ENCODE measurements around the gene KANTR. TPM values are rescaled to one million over a fixed set of nuclear protein-coding genes. Genes with fewer than 3 reads are reported as not detected.
"Not testable (repeated sequence)": the region's sequence is repeated elsewhere in the genome, so short reads cannot be mapped to it uniquely, and the experiment has no call there.

Gene KANTR
- total RNA-seq, 1 experiment from 2014 or later = 5.1 TPM

- Histone ChIP-seq H3K27me3 (replicated peaks) (no peaks in the 10 kb centered on the region), H3K9me3 (replicated peaks) (no peaks in the 10 kb centered on the region), H3K27ac (peak overlapping the region; percentile 35), H3K36me3 (no peaks in the 10 kb centered on the region), H3K4me1 (replicated peaks) (peaks cover 15% of the 10 kb centered on the region; the same call in 1 of the 2 replicates), H3K4me3 (no peak overlapping the region)
- peak in 1 of 2 experiments; percentile 20 for DNase-seq (ENCODE audit: low read depth in 1 of 2, low spot score in 2 of 2)
These were observed 31.6 kb downstream of the KANTR start for GRCh38 chrX:53125506-53125905.

- Histone ChIP-seq H3K27me3 (replicated peaks) (no peaks in the 10 kb centered on the region), H3K36me3 (no peaks in the 10 kb centered on the region), H3K9me3 (replicated peaks) (no peaks in the 10 kb centered on the region), H3K4me3 (no peak overlapping the region), H3K27ac (no peak overlapping the region), H3K4me1 (replicated peaks) (peaks cover 15% of the 10 kb centered on the region; the same call in 1 of the 2 replicates)
- no peak for DNase-seq (ENCODE audit: low read depth in 1 of 2, low spot score in 2 of 2)
These were observed 32.4 kb downstream of the KANTR start for GRCh38 chrX:53126377-53126776.

- no peak overlapping the region for H3K4me3 ChIP-seq
- no peaks in the 10 kb centered on the region for H3K9me3 ChIP-seq (replicated peaks)
- no peak overlapping the region for H3K27ac ChIP-seq
- H3K27me3 ChIP-seq (replicated peaks) = no peaks in the 10 kb centered on the region
- no peak for DNase-seq (ENCODE audit: low read depth in 1 of 2, low spot score in 2 of 2)
- peaks cover 15% of the 10 kb centered on the region; the same call in 1 of the 2 replicates for H3K4me1 ChIP-seq (replicated peaks)
- no peaks in the 10 kb centered on the region for H3K36me3 ChIP-seq
These were observed 34.3 kb downstream of the KANTR start for GRCh38 chrX:53128097-53128749.

DNA sequence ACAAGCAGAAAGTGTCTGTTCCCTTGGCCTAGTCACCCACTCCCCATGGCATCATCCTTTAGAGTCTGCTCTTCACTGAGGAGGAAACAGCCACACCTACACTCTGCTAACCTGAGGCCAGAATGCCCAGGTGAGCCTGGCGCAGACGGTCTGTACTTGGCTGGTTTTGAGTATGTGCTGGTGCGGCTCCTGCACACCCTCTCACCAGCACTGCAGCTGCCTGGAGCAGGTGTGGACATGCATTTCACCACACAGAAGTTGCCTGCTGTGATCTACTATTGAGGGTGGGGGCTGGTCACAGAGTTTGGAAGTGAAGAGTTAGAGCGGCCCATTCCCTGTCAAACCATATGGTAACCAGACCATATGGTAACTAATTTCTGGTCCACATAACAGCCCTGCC is 39.5 kb downstream of the KANTR start:
- H3K36me3 ChIP-seq = no peaks in the 10 kb centered on the region
- no peaks in the 10 kb centered on the region for H3K9me3 ChIP-seq (replicated peaks)
- peaks cover under 1% of the 10 kb centered on the region; the same call in 1 of the 2 replicates for H3K4me1 ChIP-seq (replicated peaks)
- no peak for DNase-seq (ENCODE audit: low read depth in 1 of 2, low spot score in 2 of 2)
- no peaks in the 10 kb centered on the region for H3K27me3 ChIP-seq (replicated peaks)
- no peak overlapping the region for H3K27ac ChIP-seq
- no peak overlapping the region for H3K4me3 ChIP-seq

DNA sequence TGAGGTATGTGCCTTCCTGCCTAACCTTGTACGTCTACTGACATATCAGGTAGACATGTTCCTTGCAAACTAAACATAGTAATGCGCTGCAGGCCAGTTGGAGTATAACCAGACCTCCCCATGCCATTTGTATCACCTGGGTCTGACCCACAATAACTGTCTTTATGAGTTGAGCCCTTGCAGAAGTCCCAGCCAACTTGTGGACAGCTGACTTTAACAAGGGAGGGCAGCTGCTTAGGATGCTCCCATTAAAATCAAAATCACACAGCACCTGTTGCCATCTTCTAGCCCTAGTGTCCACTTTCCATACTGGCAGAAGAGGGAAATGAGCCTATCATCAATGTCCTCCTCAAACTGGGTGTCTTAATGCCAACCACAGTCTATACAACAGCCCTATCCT is 41.6 kb downstream of the KANTR start:
- no peak overlapping the region for H3K4me3 ChIP-seq
- no peaks in the 10 kb centered on the region for H3K4me1 ChIP-seq (replicated peaks)
- H3K36me3 ChIP-seq = no peaks in the 10 kb centered on the region
- no peak for DNase-seq (ENCODE audit: low read depth in 1 of 2, low spot score in 2 of 2)
- no peak overlapping the region for H3K27ac ChIP-seq
- H3K9me3 ChIP-seq (replicated peaks) = no peaks in the 10 kb centered on the region
- H3K27me3 ChIP-seq (replicated peaks) = no peaks in the 10 kb centered on the region

DNA sequence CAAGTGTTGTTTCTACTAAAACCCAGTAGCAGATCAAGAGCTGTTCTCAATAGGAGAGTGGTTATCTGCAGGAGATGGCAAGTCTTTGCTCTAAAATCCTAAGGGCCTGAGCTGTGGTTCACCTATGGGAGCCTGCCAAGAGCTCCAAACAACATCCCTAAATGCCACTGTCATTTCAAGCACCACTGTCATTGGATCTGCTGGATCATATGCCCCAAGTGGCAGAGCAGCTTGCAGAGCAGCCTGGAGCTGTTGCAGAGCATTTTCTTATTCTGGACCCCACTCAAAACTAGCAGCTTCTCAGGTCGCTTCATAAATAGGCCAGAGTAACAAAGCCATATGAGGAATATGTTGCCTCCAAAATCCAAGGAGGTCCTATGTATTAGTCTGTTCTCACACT is 59.6 kb downstream of the KANTR start:
- no peak overlapping the region for H3K27ac ChIP-seq
- H3K9me3 ChIP-seq (replicated peaks) = no peaks in the 10 kb centered on the region
- no peak overlapping the region for H3K4me3 ChIP-seq
- no peaks in the 10 kb centered on the region for H3K36me3 ChIP-seq
- H3K27me3 ChIP-seq (replicated peaks) = no peaks in the 10 kb centered on the region
- DNase-seq (ENCODE audit: low read depth in 1 of 2, low spot score in 2 of 2) = no peak
- 0 out of 2 replicates have a peak, but pooled peaks cover 3% of the 10 kb centered on the region for H3K4me1 ChIP-seq (replicated peaks)

DNA sequence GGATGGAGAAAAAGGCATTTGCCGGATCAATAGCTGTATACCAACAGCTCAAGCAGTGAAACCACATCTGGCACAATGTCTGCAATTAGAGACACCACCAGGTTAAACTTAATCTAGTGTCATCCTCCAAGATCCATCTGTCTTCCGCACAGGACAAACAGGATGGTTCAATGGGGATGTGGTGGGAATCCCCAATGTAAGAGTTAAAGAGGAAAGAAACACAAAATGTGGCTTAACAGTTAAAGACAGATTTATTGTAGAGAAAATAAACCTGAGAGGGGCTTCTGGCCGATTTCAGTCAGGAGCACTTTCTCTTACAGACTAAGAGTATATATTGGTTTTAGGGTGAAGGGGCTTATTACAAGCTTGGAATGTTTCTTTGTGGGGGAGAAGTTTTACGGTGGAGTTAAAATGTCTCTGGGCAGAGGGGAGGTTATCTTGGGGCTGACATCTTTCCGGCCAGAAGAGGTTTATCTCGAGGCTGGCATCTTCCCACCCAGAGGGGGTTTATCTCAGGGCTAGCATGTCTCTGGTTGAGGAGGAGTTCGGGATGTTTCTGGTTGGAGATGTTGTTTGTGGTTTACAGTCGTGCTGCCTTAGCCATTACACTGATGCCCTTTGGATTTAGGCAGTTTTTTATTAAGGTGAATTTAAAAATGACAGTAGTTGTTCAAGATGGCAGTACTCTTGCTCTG is 61.7 kb downstream of the KANTR start:
- H3K27ac ChIP-seq = no peak overlapping the region
- H3K4me1 ChIP-seq (replicated peaks) = 0 out of 2 replicates have a peak, but pooled peaks cover 3% of the 10 kb centered on the region
- no peaks in the 10 kb centered on the region for H3K36me3 ChIP-seq
- H3K27me3 ChIP-seq (replicated peaks) = no peaks in the 10 kb centered on the region
- DNase-seq (ENCODE audit: low read depth in 1 of 2, low spot score in 2 of 2) = no peak
- H3K9me3 ChIP-seq (replicated peaks) = no peaks in the 10 kb centered on the region
- no peak overlapping the region for H3K4me3 ChIP-seq

DNA sequence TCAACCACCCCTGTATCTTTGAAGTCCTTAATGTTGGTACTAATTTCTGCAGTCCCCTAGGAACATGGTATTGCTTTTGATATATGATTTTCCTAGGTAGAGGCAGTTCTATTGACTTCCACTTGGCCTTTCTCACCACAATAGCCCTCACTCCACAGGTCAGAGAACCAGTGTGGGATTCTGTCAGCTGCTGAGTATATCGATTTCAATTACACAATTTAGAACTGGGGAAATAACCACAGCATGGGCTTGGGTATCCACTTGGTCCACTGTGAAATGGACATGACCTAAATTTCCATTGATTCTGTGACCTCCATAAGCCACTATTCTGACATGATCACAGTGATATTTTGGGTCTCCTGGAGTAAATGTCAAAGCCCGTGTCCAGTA is 62.3 kb downstream of the KANTR start:
- Histone ChIP-seq H3K27ac (no peak overlapping the region), H3K4me3 (no peak overlapping the region), H3K27me3 (replicated peaks) (no peaks in the 10 kb centered on the region), H3K4me1 (replicated peaks) (0 out of 2 replicates have a peak, but pooled peaks cover 3% of the 10 kb centered on the region), H3K36me3 (no peaks in the 10 kb centered on the region), H3K9me3 (replicated peaks) (no peaks in the 10 kb centered on the region)
- no peak for DNase-seq (ENCODE audit: low read depth in 1 of 2, low spot score in 2 of 2)

- Histone ChIP-seq H3K4me1 (replicated peaks) (0 out of 2 replicates have a peak, but pooled peaks cover 3% of the 10 kb centered on the region), H3K27ac (no peak overlapping the region), H3K9me3 (replicated peaks) (no peaks in the 10 kb centered on the region), H3K27me3 (replicated peaks) (no peaks in the 10 kb centered on the region), H3K36me3 (no peaks in the 10 kb centered on the region), H3K4me3 (no peak overlapping the region)
- no peak for DNase-seq (ENCODE audit: low read depth in 1 of 2, low spot score in 2 of 2)
These were observed 65.2 kb downstream of the KANTR start for GRCh38 chrX:53159184-53159583.

DNA sequence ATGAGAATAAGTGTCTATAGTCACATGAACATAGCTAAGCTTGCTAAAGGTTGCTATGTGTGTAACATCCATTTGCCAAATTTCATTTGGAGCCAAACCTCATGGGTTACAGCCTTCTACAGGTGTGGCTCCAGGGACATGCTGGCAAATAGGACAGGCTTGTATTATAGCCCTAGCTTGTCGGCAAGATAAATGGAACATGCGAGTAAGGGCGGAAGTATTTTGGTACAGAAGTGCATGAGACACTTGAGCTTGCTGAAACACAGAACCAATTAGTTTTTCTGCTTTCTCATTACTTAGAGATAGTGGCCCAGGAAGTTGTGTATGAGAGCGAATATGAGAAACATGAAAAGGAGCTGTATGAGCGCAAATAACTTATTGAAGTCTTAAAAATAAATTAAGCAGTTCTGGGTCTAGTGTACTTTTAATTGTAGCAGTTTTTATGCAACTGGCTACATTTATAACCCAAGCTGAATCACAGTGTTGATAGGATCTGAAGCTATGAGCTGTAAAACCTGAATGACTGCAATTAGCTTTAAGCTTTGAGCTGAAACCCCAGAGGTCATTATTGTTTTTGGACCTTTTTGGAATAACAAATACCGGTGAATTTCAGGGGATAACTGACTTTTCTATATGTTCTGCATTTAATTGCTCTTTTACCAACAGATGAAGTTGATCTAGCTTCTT is 66.5 kb downstream of the KANTR start:
- 0 out of 2 replicates have a peak, but pooled peaks cover 3% of the 10 kb centered on the region for H3K4me1 ChIP-seq (replicated peaks)
- H3K9me3 ChIP-seq (replicated peaks) = no peaks in the 10 kb centered on the region
- no peak overlapping the region for H3K27ac ChIP-seq
- H3K27me3 ChIP-seq (replicated peaks) = no peaks in the 10 kb centered on the region
- DNase-seq (ENCODE audit: low read depth in 1 of 2, low spot score in 2 of 2) = no peak
- no peaks in the 10 kb centered on the region for H3K36me3 ChIP-seq
- H3K4me3 ChIP-seq = no peak overlapping the region

DNA sequence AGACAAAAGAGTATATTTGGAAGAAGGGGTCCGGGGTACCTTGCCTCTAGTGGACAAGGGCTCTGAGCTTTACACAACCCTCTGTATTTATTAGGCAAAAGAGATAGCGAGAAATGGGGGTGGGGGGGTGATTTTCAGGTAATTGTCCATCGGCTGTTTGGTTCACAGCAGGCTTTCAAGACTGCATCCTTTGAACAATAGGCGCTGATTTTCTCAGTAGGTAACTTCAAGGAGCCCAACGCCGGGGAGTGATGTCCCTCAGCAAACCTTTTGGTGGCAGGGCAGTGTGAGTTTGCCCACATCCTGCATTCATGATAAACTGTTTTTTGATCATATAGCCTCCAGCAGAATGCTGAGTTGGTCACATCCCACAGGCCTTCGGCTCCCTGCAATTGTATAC is 69.5 kb downstream of the KANTR start:
- no peaks in the 10 kb centered on the region for H3K36me3 ChIP-seq
- no peaks in the 10 kb centered on the region for H3K4me1 ChIP-seq (replicated peaks)
- H3K27me3 ChIP-seq (replicated peaks) = no peaks in the 10 kb centered on the region

DNA sequence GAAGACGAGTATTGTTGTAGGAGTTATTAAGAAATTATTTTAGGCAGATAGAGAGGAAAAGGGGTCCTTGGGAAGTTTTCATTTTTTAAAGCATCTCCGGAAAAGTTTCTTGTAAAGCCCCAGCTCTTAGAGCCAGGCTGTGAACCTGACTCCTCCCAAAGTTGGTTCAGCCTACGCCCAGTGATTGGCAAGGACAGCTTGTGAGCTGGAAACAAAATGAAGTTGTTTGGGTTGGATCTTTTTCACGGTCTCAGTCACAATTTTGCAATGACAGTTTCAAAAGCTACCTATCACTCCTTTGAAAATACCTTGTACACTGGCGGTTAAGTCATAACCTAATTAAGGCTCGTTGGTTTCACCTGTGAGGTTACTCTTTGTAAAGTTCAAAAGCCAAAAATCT is 70.6 kb downstream of the KANTR start:
- H3K36me3 ChIP-seq; H3K27ac ChIP-seq; H3K4me1 ChIP-seq (replicated peaks); H3K27me3 ChIP-seq (replicated peaks); DNase-seq (ENCODE audit: low read depth in 1 of 2, low spot score in 2 of 2); H3K9me3 ChIP-seq (replicated peaks); H3K4me3 ChIP-seq: not testable (repeated sequence)

More for the DNA sequence above, 69.5 kb downstream of the KANTR start:
- H3K9me3 ChIP-seq (replicated peaks) = no peaks in the 10 kb centered on the region
- H3K4me3 ChIP-seq = no peak overlapping the region
- H3K27ac ChIP-seq = no peak overlapping the region
- no peak for DNase-seq (ENCODE audit: low read depth in 1 of 2, low spot score in 2 of 2)

DNA sequence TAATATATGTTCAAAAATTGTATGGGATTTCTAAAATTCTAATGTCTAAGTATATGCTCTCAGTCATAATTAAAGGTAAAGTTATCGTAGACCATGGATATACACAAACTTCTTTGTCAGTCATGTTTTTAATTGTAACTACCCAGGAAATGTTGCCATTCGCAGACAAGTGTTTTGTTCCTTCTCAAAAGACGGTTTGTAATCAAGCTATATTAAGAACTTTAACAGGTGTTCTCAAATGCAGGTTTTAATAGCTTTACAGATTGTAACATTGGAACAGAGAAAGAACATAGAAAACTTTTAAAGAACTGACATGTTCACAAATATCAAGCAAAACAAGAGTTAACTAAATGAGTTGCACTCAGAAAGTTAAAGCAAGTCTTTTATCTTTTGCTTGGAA is 72.2 kb downstream of the KANTR start:
- Histone ChIP-seq H3K36me3 (no peaks in the 10 kb centered on the region), H3K27ac (no peak overlapping the region), H3K4me1 (replicated peaks) (no peaks in the 10 kb centered on the region), H3K4me3 (no peak overlapping the region), H3K9me3 (replicated peaks) (no peaks in the 10 kb centered on the region), H3K27me3 (replicated peaks) (no peaks in the 10 kb centered on the region)
- no peak for DNase-seq (ENCODE audit: low read depth in 1 of 2, low spot score in 2 of 2)

- no peak overlapping the region for H3K27ac ChIP-seq
- DNase-seq (ENCODE audit: low read depth in 1 of 2, low spot score in 2 of 2) = no peak
- H3K4me3 ChIP-seq = no peak overlapping the region
- H3K4me1 ChIP-seq (replicated peaks) = no peaks in the 10 kb centered on the region
- H3K36me3 ChIP-seq = no peaks in the 10 kb centered on the region
- H3K9me3 ChIP-seq (replicated peaks) = no peaks in the 10 kb centered on the region
- H3K27me3 ChIP-seq (replicated peaks) = no peaks in the 10 kb centered on the region
These were observed 77.4 kb downstream of the KANTR start for GRCh38 chrX:53171356-53171755.
